Peyer's patch (tissue), 4 donors: ENCODE results near the gene THAP5. TPM values are rescaled to one million over a fixed set of nuclear protein-coding genes. Genes with fewer than 3 reads are reported as not detected.

Source experiments
- DNase-seq, 3 donors: peaks; one replicate each; pipeline ENCODE4 v3.0.0-alpha.2; 2017 to 2019
- H3K27ac ChIP-seq, 4 donors: fragments of 200-600 bp; sonication (generic); one replicate each; pipeline ENCODE4 v1.5.1; 2016 to 2019
- H3K27me3 ChIP-seq, 2 donors: fragments of 200-600 bp; sonication (generic); one replicate each; pipeline ENCODE4 v1.5.1; 2019
- H3K36me3 ChIP-seq, 3 donors: fragments of 200-600 bp; sonication (generic); one replicate each; pipeline ENCODE4 v1.5.1; 2016 to 2019
- H3K4me1 ChIP-seq, 4 donors: fragments of 200-600 bp; sonication (generic); one replicate each; pipeline ENCODE4 v1.5.1; 2016 to 2019
- H3K4me3 ChIP-seq, 4 donors: fragments of 200-600 bp; sonication (generic); 1 replicate in 3 of 4; 2 replicates in 1 of 4; pipeline ENCODE4 v1.5.1; 2016 to 2019; ENCODE audit warnings: mild to moderate bottlenecking in 1 of 4
- H3K9me3 ChIP-seq, 4 donors: fragments of 200-600 bp; sonication (generic); one replicate each; pipeline ENCODE4 v1.5.1; 2016 to 2019; ENCODE audit warnings: mild to moderate bottlenecking in 1 of 4
- POLR2A ChIP-seq, 2 donors: fragments of 450-650 bp; IDR thresholded peaks; one replicate each; pipeline ENCODE4 v1.5.1; 2017; ENCODE audit warnings: antibody characterized with exemption in 2 of 2, mild to moderate bottlenecking in 2 of 2, moderate library complexity in 2 of 2
- total RNA-seq, 4 donors: library from RNA; depleted of rRNA; stranded (reverse); fragments of >200 nt; gene quantifications; one replicate each; pipeline ENCODE4 v1.1.0, GENCODE V29; 2016
- TF ChIP-seq, protein P1 (sequence below), 6 experiments: fragments of 450-650 bp in 4 of 6; fragments of 200-600 bp in 2 of 6; sonication (generic) in 1 of 6; IDR thresholded peaks; one replicate each; pipeline ENCODE4 v1.5.1; 2017 to 2019; ENCODE audit warnings: antibody characterized with exemption in 6 of 6, mild to moderate bottlenecking in 3 of 6, moderate library complexity in 1 of 6

The THAP5 gene
- total RNA-seq, 4 donors from 2014 or later: 13.0 to 36.3 (median 20.4) TPM

DNA sequence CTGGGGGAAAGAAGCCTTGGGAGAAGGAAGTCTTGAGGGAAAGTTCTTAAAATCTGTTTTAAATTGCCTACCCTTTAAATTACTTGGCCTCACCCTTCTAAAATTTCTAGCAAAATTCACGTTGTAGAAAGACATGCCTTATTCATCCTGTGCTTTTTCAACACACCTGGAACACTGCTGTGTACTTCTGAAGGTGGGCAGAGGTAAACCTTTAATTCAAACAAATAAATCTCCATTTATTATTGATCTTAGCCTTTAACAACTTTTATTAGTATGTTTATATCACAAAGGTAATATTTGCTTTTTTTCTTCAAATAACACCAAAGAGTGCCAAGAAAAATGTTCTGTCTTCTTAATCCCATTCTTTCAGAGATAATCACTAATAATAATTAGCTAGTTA, 30.9 kb upstream of the THAP5 start:
- no peak for TF ChIP-seq POLR2A (IDR thresholded peaks at IDR 0.05)
- TF ChIP-seq, protein P1, sequence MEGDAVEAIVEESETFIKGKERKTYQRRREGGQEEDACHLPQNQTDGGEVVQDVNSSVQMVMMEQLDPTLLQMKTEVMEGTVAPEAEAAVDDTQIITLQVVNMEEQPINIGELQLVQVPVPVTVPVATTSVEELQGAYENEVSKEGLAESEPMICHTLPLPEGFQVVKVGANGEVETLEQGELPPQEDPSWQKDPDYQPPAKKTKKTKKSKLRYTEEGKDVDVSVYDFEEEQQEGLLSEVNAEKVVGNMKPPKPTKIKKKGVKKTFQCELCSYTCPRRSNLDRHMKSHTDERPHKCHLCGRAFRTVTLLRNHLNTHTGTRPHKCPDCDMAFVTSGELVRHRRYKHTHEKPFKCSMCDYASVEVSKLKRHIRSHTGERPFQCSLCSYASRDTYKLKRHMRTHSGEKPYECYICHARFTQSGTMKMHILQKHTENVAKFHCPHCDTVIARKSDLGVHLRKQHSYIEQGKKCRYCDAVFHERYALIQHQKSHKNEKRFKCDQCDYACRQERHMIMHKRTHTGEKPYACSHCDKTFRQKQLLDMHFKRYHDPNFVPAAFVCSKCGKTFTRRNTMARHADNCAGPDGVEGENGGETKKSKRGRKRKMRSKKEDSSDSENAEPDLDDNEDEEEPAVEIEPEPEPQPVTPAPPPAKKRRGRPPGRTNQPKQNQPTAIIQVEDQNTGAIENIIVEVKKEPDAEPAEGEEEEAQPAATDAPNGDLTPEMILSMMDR (IDR thresholded peaks at IDR 0.05): no peak
- H3K36me3 ChIP-seq: no peaks in the 10 kb centered on the region
- H3K27ac ChIP-seq: no peak overlapping the region
- no peak for DNase-seq
- no peaks in the 10 kb centered on the region for H3K4me1 ChIP-seq
- H3K9me3 ChIP-seq: no peaks in the 10 kb centered on the region
- no peak overlapping the region for H3K4me3 ChIP-seq
- no peaks in the 10 kb centered on the region for H3K27me3 ChIP-seq

GRCh38 chr7:108598914-108599580, 29.5 kb upstream of the THAP5 start:
- Histone ChIP-seq H3K27ac (no peak overlapping the region), H3K36me3 (no peaks in the 10 kb centered on the region), H3K4me3 (no peak overlapping the region), H3K4me1 (no peaks in the 10 kb centered on the region), H3K27me3 (no peaks in the 10 kb centered on the region), H3K9me3 (no peaks in the 10 kb centered on the region)
- TF ChIP-seq, protein P1 (IDR thresholded peaks at IDR 0.05): no peak
- TF ChIP-seq POLR2A (IDR thresholded peaks at IDR 0.05): no peak
- DNase-seq: no peak

GRCh38 chr7:108598153-108598552, 28.6 kb upstream of the THAP5 start:
- no peak for DNase-seq
- no peaks in the 10 kb centered on the region for H3K4me1 ChIP-seq
- H3K36me3 ChIP-seq: no peaks in the 10 kb centered on the region
- H3K27me3 ChIP-seq: no peaks in the 10 kb centered on the region
- TF ChIP-seq, protein P1 (IDR thresholded peaks at IDR 0.05): no peak
- no peak for TF ChIP-seq POLR2A (IDR thresholded peaks at IDR 0.05)
- H3K9me3 ChIP-seq: no peaks in the 10 kb centered on the region
- H3K4me3 ChIP-seq: no peak overlapping the region
- no peak overlapping the region for H3K27ac ChIP-seq

- Histone ChIP-seq H3K9me3 (no peaks in the 10 kb centered on the region), H3K27ac (no peak overlapping the region), H3K27me3 (no peaks in the 10 kb centered on the region), H3K4me1 (no peaks in the 10 kb centered on the region), H3K36me3 (no peaks in the 10 kb centered on the region), H3K4me3 (no peak overlapping the region)
- TF ChIP-seq, protein P1 (IDR thresholded peaks at IDR 0.05): no peak
- TF ChIP-seq POLR2A (IDR thresholded peaks at IDR 0.05): no peak
- DNase-seq: no peak
Observed at GRCh38 chr7:108596560-108596959, 27.1 kb upstream of the THAP5 start.

DNA sequence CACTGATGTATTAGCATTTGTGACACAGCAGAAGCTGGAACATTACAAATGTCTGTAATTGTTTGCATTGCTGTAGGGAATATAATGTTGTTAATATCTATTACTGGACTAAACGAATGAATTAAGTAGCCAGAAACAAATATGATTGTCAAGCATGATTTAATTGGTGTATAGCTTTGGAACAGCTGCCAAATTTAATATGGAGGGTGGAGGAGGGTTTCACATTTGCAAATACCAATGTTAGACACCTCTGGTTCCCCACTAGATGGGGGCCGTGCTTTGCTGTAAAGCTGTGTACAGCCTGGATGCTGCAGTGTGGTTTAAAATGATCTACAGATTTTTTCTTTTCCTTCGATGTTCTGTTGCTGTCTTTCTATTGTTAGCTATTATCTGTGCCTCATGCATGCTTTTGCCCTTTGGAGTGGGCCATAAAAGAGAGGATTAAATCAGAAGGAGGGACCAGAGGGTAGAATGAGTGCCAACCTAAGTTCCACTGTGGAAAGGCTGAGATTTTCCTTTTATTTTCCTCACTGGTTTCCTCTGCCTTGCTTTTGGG, 23.2 kb upstream of the THAP5 start:
- Histone ChIP-seq H3K36me3 (no peaks in the 10 kb centered on the region), H3K4me1 (no peaks in the 10 kb centered on the region), H3K27me3 (no peaks in the 10 kb centered on the region), H3K27ac (no peak overlapping the region), H3K4me3 (no peak overlapping the region), H3K9me3 (no peaks in the 10 kb centered on the region)
- TF ChIP-seq POLR2A (IDR thresholded peaks at IDR 0.05): no peak
- TF ChIP-seq, protein P1 (IDR thresholded peaks at IDR 0.05): no peak
- no peak for DNase-seq
